Effector CD8-positive, alpha-beta T cell (primary cell): ENCODE measurements around the gene WDR37.

Experiments used
- DNase-seq: peaks from one replicate; lab custom pipeline; 2025; lab: John Stamatoyannopoulos, UW

WDR37 gene

DNA sequence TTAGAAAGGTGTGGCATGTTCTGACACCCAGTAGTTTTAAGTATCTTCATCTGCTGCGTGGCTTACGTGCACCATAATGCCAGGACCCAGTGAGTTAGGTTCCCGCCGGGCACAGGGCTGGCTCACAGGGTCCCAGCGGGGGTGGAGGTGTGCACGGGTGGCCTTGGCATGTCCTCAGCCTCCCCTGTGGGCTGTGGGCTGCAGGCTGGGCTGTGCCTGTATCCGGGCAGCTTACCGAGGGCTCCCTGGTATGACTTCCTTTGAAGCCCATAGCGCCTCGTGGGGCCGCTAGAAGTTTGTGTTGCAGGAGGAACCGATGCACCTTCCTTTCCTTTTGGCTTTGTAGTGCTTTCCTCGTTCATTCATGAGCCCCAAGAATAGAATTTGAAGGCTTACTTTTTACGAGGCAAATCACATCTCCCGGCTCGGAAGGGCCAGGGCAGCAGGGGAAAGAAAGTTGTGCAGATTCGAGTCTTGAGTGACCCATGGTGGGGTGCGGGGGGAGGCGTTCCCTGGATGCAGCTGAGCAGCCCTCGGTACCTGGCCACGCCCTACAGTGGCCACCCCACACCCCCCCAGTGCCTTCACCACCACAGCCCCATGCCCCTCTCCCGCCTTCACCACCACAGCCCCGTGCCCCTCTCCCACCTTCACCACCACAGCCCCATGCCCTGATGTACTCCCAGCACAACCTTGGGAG is 113.2 kb downstream of the WDR37 start:
- DNase-seq = no peak

DNA sequence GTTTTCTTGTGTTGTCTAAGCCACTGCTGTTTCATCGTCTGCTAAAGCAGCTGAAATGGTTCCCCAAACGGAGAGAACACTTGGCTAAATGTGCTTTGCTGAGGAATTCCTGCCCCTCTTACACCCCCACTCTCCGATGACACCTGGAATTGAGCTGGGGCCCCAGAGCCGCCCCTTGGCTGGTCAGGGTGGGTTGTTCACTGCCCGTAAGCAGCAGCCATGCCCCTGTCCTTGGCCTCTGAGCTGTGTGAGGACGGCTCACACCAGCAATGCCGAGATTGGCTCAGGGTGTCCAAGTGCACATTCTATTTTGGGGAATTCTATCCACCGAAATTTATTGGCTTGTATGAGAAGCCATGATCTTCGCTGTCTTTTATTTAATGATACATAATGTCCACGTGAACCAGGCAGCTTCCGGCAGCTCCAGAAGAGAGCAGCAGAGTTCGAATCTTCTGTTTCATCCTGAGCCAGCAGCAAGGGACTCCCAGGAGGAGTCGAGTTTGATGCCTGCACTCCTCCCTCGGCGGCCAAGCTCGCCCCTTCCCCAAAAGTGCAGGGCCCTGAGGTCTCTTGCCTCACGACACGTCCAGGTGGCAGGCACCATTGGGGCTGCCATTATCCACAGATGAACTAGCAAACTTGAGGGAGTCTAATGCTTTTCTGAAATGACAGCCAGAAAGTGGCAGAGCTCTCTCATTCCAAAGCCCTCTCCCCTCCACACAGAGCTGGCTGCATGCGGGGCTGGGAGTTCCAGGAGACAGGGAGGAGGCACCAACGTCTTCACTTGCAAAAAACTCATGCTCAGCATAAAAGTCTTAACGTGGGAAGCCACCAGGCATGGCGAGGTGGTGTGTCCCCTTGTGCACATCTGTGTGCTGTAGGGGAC is 114.0 kb downstream of the WDR37 start:
- no peak for DNase-seq

DNA sequence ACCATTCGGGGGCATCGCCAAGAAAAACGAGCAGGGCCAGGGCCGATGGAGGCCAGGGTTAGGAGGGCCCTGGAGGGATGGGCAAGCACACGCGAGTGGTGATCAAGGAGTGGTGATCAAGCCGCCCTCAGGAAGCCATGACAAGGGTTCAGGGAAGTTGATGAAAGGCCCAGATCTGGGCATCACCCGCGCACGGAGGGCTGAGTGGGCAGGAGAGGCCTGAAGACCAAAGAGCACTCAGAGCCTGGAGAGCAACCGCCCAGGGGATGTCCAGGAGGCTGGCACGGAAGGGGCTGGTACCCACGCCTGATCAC is 114.6 kb downstream of the WDR37 start:
- no peak for DNase-seq

DNA sequence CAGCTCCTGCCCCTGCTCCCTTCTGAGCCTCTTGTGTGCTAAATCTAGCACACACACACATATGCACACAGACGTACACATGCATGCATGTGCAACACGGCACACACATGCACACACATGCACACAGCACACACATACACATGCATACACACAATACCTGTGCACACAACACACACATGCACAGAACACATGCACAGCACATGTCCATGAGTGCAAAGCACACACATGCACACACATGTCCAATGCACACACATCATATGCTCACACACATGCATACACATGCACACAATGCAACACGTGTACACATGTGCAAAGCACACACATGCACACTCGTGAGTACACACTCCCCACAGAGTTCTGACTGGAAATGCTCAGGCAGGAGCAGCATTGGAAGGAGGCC is 115.0 kb downstream of the WDR37 start:
- DNase-seq = no peak

DNA sequence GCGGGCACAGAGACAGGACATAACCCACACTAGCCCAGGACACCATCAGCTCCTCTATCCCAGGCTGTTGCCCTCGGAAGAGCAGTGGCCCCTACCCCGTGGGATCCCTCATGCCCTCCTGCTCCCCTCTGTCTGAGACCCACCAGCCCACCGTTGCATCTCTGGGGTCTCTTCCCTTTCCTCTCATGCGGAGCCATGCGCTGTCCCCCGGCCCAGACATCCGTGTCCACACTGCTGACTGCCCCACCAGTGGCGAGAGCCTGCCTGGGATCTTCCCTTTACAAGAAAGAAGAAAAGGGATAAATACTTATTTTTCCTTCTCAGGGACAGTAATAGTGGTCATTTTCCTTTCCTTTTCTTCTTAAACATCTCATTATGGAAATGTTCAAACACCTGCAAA is 115.4 kb downstream of the WDR37 start:
- DNase-seq = no peak

DNA sequence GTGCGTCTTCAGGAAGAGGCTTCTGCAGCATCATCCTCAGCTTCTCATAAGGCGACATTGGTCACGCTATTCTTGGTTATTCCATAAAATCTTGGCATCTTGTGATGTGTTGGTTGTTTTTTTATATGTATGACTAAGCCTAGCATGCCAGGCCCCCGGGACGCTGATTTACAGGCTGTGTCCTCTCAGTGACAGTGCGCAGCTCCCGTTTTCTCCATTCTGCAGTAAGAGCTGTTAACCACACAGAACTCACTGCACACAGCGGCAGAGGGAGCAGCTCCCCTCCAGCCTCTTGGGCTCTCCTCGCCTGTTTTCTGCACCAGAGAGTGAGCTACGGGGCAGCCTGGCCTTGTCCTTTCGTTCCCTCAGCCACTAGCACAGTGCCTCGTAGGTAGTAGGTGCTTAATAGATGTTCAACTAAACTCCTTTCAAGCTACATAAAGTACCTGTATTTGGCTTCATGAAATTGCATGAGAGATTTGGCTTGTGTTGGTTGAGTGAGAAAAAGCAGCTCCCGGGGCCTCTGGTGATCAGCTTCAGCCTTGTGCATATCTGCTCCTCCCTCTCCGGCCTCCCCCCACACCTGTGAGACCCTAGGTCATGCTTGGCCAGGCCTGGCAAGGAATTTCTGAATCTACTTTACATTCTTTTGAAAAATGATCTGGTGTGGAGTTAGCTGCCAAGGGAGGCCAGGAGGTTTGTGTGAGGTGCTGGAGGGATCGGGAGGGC is 116.2 kb downstream of the WDR37 start:
- DNase-seq = no peak

DNA sequence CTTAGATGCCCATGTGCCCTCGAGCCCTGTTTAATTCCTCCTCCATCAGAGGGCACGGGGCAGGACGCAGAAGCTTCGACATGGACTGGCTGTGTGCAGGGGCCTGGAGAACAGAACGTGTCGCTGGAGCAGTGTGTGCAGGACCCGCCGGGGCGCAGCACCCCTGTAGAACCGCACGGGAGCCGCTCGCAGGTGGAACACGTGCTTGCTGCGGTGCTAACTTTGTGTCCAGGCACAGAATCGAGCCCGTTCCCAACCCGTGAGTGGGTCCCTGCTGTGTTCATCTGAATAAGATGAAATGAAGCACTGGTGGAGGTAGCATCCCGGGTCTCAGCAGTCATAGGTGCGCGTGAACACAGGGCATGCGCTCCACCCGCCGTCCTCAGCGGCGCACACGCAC is 116.9 kb downstream of the WDR37 start:
- DNase-seq = no peak

DNA sequence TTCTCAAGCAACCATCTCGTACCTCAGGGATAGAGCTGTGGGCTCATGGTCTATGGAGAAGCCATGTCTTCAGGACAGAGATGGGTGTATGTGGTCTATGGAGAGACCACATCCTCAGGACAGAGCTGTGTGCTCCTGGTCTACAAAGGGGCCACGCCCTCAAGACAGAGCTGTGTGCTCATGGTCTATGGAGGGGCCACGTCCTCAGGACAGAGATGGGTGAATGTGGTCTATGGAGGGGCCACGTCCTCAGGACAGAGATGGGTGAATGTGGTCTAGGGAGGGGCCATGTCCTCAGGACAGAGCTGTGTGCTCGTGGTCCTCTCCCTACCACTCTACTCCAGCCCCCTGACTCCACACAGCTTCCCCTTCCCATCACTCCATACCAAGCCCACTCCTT is 117.8 kb downstream of the WDR37 start:
- no peak for DNase-seq

DNA sequence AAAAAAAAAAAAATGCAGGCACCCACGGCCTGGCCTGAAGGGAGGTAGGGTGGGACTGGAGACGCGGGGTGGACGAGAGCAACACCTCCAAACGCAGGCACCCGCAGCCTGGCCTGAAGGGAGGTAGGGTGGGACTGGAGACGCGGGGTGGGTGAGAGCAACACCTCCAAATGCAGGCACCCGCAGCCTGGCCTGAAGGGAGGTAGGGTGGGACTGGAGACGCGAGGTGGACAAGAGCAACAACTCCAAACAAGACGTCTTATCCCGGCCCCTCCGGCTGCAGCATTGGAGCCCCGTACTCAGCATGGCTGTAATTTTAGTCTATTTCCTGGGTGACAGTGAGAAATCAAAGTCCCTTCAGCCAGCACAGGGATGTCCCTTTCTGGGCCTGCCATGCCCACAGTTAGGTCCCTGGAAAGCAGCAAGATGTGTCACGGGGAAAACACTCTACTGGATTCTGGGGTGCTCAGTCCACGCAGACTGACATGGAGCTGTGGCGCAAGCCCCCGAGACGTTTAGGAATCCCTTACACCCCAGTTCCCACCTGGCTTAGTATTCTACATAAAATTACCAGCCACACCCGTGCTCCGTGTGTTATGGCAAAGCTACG is 119.9 kb downstream of the WDR37 start:
- DNase-seq = no peak

DNA sequence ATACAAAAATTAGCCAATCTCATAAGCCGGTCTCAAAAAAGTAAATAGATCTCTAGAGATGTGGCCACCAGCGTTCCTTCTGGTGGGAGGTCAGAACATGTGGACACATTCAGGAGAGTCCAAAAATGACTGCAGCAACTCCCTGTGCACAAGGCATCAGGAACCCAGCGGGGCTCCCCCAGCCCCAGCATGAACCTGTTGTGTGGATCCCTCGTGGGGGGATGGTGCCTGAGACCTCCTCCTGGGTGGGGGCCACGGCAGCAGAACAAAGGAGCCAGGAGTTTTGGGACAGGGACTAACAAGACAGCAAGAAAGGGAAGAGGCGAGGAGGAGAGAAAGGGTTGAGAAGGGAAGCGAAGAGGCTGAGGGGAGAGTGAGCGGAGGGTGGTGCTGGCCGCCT is 121.8 kb downstream of the WDR37 start:
- DNase-seq = no peak

DNA sequence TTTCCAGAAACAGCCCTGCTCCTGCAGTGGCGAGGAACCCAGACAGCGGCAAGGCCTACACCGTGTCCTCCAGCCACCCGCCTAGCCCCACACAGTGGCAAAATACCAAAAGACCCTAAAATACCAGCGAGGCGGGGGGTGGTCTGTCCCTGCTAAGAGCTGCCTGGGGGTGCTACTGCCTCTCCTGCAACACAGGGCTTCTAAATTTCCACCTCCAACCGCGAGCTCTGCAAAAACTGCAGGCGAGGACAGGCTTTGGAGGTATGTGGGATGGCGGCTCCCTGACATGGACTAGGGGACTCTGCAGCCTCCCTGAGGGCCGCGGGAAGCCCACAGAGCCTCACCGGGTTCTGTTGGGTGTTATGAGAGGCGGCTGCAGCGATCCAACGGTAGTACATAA is 122.3 kb downstream of the WDR37 start:
- DNase-seq = no peak

DNA sequence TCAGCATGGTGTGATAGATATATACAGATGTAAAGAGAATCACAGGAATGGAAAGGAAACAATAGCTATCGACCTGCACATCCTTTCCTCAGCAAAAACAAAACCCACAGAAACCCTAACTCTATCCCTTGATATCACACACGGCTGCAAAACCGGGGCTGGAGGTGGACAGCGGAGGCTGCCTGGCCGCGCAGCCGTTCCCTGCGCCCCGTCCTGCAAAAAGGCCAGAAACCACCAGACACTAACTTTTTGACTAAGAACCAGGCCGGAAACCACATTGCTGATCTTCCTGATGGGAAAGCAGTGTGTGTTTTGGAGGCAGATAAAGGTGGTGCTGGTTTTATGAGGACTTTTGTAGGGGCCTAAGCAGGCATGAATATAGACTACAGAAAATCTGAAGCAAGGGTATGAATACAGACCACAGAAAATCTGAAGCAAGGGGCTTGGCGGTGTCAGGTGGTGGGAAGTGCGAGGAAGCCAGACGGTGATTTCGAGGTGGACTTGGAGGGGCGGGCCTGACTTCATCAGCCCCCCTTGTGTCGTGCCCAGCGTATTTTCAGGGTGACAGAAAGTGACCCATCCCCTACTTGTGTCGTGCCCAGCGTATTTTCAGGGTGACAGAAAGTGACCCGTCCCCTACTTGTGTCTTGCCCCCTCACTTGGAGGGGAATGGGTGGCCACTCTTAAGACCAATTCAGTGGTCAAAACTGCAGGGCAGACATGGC is 123.3 kb downstream of the WDR37 start:
- no peak for DNase-seq

DNA sequence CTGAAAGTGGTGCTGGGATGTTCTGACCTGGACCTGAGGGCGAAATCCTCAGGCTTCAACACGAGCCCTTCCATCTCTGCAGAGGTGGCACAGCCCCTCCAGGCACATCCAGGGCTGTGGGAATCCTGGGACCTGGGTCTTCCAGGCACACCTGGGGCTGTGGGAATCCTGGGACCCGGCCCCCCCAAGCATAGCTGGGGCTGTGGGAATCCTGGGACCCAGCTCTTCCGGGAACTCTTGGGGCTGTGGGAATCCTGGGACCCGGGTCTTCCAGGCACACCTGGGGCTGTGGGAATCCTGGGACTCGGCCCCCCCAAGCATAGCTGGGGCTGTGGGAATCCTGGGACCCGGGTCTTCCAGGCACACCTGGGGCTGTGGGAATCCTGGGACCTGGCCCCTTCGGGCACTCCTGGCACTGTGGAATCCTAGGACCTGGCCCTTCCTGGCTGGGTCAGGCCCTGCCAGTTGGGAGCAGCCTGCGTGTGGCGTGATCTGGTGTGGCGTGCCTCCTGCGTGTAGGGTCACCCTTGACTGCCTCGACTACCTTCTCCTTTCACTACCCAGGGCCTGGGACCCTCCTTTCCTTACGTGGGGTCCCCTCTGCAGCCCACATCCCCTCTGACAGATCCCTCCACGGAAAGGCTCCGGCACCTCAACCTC is 124.0 kb downstream of the WDR37 start:
- no peak for DNase-seq

DNA sequence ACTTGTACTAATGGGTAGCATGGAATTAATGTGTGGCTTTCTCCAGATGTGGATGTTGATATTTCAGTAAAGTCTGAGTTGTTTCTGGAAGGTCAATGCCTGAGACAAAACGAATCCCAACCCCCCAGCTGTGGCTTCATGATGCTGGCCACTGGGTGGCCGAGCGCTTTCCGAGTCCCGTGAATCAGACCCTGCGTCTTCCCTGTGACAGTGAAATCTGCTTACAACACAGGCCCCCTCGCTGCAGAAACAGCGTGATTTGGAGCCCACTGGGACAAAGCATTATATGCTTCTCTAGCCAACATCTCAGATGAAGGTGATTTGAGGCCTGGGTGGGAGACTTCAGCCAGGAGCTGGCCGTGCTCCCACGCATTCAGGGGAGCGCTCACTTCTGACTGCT is 124.7 kb downstream of the WDR37 start:
- no peak for DNase-seq
